GM19025 (cell line): ENCODE data around the gene PDE11A.

ENCODE experiments used
- ATAC-seq: cut with Tn5 transposase; IDR thresholded peaks from one replicate; pipeline ENCODE4 v1.9.1; 2021; ENCODE audit warnings: mild to moderate bottlenecking, low read depth, moderate library complexity; ENCODE audit not compliant: unreplicated experiment

Gene PDE11A

DNA sequence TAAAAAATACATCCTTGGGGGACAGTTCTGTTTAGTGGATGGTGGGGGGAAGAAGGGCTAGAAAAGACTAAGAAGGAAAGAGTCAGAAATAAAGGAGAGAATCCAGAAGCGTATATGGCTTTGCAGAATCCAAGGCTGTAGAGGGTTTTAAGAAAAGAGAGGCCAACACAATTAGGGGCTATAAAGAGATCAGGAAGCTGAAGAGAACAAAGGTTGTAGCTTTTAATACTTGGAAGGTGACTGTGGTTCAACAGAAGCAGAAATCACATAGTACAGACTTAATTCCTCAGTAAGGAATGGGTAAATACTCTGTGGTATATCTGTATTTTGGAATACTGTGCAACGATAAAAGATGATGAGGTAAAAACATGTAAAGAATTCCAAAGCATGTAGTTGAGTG is 393.6 kb downstream of the PDE11A start:
- no peak for ATAC-seq

GRCh38 chr2:177676636-177677035 is 395.9 kb downstream of the PDE11A start:
- no peak for ATAC-seq

- ATAC-seq, result no peak
These were observed 396.8 kb downstream of the PDE11A start for GRCh38 chr2:177675825-177676224.

- no peak for ATAC-seq
These were observed 397.2 kb downstream of the PDE11A start for GRCh38 chr2:177675350-177675821.

GRCh38 chr2:177673602-177674595 is 398.7 kb downstream of the PDE11A start:
- ATAC-seq, result no peak

DNA sequence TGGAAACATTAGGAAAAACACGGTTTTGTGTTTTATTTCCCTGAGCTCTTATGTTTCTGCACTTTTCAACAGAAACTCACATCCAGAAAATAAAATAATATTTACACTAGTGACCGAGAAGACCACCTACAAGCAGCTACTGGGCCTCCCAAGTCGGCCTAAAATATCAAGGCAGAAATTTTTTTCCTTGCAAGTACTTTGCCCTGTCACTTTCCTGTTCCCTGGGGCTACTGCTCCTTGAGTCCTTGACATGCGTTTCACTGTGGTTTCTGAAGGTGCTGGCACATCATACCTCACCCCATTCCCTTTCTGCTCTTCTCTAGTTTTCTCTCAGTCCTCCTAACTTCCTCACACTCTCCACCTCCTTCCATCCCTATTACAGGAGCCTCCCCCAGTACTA is 400.9 kb downstream of the PDE11A start:
- ATAC-seq, result no peak

DNA sequence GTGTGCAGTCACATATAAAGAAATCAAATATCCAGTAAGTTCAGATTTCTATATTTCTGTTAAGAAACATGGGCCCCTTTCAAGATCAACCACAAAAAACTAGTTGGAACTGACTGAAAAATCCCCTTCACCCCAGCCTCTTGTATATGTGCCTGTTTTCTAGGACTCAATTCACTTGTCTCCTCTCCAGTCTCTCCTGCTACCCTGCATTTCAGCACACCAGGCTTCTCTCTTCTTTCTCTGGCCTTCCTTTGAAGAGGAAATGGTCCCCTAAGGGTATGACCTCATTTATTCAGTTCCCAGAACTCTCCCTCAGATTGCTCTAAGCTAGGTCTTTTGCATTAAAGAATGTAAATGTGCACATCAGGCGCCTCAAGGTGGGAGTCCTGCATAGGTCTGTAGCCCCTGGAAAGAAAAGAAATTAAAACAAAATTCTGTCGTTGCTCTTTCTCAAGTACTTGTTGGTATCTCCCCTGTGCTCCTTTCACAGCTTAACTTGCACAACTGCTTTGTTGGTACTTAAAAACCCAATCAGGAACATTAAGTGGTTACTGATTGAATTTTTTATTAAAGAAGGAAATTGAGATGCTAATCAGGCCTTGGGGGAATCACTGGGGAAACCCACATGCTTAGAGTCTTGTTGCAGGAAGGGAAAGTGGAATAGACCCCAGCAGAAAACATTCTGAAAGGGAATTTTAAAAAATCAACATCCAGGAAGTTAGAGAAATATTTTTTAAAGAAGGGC is 401.6 kb downstream of the PDE11A start:
- ATAC-seq, result no peak

GRCh38 chr2:177669625-177670330 is 402.8 kb downstream of the PDE11A start:
- ATAC-seq, result no peak

DNA sequence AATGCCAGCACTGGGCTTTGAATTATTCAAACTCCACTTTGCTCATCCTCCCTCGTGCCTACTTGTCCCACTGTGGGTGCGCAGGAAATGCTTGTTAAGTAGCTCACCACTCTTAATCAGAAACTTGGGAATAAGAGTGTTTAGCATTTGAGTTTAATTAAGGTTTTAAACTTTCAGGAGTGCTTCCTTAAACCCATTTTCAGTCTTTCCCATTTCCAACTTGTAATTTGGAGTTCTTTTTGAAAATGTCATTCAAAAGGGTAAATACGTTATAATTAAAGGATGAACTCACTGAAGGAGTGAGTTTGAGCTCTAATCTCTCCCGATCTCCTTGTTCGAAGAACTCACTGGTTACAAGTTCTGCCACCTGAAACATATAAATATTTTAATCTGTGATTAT is 403.4 kb downstream of the PDE11A start:
- no peak for ATAC-seq

GRCh38 chr2:177668617-177669016 is 404.0 kb downstream of the PDE11A start:
- ATAC-seq, result no peak

DNA sequence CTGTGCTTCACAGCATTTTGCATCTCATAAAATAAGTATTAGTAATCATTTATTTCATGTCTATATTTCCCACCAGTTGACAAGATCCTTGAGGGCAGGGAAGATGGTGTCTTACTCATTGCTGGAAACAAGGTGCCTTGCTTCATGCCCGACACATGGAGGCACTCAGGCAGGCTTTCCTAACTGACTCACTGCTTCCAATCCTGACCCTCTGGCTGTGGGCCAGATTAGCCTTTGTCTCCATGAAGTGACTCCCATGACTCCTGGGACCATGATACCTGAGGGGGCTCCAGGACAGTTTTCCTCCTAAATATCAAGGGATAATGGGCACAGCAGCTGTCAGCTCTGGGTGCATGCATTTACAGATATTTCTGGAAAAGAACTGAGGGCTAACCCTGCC is 405.0 kb downstream of the PDE11A start:
- no peak for ATAC-seq

GRCh38 chr2:177666408-177666807 is 406.2 kb downstream of the PDE11A start:
- no peak for ATAC-seq

GRCh38 chr2:177665948-177666347 is 406.6 kb downstream of the PDE11A start:
- no peak for ATAC-seq

- ATAC-seq, result no peak
These were observed 407.2 kb downstream of the PDE11A start for GRCh38 chr2:177665328-177665727.

DNA sequence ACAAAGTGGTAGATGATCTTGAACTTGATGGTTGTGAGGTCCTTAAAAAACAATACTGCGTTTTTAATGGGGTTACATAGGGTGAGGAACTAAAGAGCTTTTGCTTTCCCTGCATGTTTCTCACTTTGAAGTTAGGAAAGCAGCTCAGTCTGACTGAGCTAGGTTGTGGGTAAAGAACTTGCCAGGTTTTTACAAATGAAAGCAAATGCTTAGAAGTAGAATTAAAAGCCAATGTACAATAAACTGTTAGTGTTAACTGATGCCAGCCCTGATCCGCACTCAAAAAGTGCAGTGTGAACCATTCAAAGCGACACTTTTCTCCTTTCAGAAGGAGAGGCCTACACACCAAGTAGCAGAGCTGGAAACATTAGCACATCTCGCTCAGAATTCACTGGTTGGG is 409.7 kb downstream of the PDE11A start:
- no peak for ATAC-seq

DNA sequence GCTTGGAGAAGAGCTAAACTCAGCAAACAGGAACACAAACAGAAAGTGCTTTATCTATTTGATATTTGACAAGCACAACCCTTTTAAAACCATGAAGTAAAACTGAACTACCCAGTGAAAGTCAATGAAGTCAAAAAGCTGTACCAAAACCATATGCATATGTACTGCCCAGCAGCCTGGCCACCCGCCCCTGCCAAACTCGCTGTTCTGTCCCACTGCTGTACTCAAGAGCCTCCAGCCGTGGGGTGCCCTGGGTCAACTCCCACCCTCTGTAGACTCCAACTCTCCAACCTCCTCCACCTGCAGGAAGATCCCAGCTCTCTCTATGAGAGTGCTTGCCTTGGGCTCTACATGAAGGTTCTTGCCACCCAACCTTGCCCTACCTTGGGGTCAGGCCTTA is 411.8 kb downstream of the PDE11A start:
- no peak for ATAC-seq

DNA sequence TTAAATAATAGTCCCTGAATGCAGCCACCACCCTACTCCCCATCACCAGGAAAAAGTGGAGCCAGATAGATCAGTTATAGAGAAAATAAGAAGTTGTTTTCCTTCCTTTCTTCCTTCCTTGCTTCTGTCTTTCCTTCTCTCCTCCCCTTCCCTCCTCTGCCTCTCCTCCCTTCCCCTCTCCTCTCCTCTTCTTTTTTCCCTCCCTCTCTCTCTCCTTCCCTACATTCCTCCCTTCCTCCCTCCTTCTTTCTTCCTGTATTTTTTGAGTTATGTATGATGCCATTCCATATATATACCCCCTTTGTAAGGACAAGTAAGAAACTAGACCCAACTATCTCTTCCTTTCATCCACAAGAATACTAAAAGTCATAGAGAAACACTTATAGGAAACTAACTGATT is 414.3 kb downstream of the PDE11A start:
- ATAC-seq, result no peak

DNA sequence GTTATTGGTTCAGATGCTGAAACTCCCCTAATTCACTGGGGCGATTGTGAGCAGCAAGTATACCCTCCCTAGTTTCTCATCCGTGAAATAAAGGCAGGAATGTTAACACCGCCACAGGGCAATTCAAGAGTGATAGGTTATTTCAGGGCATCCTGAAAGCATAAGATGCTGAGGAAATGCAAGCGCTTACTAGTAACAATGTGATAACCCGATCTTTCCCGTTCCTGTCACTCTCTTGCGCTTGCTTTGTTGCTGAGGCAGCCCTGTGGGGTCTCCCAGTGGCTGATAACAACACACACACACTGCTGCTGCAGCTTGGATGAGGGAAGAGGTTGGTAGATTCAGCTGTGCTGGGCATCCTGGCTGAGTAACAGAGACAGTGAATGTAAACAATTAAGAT is 420.7 kb downstream of the PDE11A start:
- ATAC-seq, result no peak

- no peak for ATAC-seq
These were observed 422.7 kb downstream of the PDE11A start for GRCh38 chr2:177649568-177650518.

DNA sequence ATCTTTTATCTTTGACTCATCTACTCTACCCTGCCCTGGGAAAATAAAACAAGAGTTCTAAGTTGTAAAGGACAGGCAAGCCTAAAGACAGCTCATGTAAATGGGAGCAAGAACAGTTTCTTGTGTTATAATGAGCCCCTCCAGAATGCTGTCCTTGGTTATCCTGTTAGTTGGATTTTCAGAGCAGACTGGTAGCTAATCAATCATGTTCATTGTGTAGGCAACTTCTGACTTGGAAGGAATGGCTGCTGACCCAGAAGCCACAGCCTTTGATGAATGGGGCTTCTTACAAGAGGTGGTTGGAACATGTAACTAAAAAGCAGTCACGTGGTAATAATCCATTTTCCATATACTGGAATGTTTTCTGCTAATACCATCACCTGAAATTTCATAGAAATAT is 425.8 kb downstream of the PDE11A start:
- no peak for ATAC-seq
